Upper lobe of left lung (tissue), 4 donors: ENCODE measurements around the gene CCNQ.

Source experiments
- EP300 ChIP-seq, 4 donors: sonication (generic); formaldehyde crosslinking; IDR thresholded peaks; one replicate each; pipeline ENCODE4 v1.5.1; 2017; ENCODE audit warnings: antibody characterized with exemption in 4 of 4, control low read depth in 2 of 4
- POLR2A ChIP-seq, 4 donors: fragments of 450-650 bp; IDR thresholded peaks; one replicate each; pipeline ENCODE4 v1.5.1; 2016 to 2017; ENCODE audit warnings: antibody characterized with exemption in 4 of 4, mild to moderate bottlenecking in 2 of 4
- POLR2AphosphoS5 ChIP-seq, 2 donors: sonication (generic); formaldehyde crosslinking; IDR thresholded peaks; one replicate each; pipeline ENCODE4 v1.5.1; 2017; ENCODE audit warnings: antibody characterized with exemption in 2 of 2
- TF ChIP-seq, protein P1 (sequence below), 6 experiments: fragments of 450-650 bp in 4 of 6; fragments of 200-600 bp in 2 of 6; sonication (generic) in 2 of 6; IDR thresholded peaks; one replicate each; pipeline ENCODE4 v1.5.1; 2016 to 2019; ENCODE audit warnings: antibody characterized with exemption in 6 of 6

- TF ChIP-seq, protein P1, sequence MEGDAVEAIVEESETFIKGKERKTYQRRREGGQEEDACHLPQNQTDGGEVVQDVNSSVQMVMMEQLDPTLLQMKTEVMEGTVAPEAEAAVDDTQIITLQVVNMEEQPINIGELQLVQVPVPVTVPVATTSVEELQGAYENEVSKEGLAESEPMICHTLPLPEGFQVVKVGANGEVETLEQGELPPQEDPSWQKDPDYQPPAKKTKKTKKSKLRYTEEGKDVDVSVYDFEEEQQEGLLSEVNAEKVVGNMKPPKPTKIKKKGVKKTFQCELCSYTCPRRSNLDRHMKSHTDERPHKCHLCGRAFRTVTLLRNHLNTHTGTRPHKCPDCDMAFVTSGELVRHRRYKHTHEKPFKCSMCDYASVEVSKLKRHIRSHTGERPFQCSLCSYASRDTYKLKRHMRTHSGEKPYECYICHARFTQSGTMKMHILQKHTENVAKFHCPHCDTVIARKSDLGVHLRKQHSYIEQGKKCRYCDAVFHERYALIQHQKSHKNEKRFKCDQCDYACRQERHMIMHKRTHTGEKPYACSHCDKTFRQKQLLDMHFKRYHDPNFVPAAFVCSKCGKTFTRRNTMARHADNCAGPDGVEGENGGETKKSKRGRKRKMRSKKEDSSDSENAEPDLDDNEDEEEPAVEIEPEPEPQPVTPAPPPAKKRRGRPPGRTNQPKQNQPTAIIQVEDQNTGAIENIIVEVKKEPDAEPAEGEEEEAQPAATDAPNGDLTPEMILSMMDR (IDR thresholded peaks at IDR 0.05), result no peak
- TF ChIP-seq POLR2AphosphoS5 (IDR thresholded peaks at IDR 0.05) (no peak), POLR2A (IDR thresholded peaks at IDR 0.05) (no peak), EP300 (IDR thresholded peaks at IDR 0.05) (no peak)
Observed at GRCh38 chrX:153539979-153540358, 59.0 kb downstream of the CCNQ start.
